Measurements from ENCODE around the gene DRG2.

Gene DRG2, protein sequence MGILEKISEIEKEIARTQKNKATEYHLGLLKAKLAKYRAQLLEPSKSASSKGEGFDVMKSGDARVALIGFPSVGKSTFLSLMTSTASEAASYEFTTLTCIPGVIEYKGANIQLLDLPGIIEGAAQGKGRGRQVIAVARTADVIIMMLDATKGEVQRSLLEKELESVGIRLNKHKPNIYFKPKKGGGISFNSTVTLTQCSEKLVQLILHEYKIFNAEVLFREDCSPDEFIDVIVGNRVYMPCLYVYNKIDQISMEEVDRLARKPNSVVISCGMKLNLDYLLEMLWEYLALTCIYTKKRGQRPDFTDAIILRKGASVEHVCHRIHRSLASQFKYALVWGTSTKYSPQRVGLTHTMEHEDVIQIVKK

DNA sequence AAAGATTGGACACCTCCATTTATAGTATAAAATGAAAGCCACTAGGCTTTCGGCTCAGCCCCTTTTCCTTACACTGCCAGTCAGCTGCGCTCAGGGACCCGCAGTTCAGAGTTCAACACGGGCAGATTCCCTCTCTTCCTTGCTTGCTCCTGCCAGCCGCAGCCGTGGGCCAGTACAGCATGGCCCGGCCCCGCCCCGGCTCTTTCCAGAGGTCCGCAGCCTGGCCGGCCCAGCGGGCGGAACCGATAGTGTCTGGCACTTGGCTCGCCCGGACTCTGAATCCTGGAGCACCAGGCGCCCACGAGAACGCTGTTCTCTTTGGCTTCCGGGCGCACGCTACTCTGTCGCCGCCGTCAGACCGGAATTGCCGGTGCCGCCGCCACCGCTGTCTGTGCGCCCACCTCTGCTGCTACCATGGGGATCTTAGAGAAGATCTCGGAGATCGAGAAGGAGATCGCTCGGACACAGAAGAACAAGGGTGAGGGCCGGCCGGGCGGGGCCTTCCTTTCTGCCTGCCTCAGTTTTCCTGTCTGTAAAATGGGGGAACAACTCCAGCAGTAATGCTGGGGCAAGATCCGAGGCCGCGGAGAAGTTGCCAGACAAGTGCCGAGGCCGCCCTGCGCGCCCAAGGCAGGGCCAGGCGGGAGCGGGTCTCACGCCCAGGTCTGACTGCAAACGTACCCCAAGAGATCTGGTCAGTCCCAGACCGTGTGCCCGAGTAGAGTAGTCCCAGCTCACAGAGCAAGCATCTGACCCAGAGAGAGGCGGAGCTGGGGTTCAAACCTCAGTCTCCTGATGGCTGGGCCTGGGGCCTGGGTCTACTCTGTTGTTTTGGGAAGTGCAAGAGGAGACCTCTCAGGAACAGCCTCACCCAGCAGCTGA, at the start of gene DRG2:
Gene DRG2 (plus strand): TSS at position 339 of the 882 bp plus-strand sequence. CDS start 76 bp downstream, at position 415.
- in situ Hi-C loops (cut with MboI; ENCODE audit: low sequenced_read_pairs) = no loop called here

DNA sequence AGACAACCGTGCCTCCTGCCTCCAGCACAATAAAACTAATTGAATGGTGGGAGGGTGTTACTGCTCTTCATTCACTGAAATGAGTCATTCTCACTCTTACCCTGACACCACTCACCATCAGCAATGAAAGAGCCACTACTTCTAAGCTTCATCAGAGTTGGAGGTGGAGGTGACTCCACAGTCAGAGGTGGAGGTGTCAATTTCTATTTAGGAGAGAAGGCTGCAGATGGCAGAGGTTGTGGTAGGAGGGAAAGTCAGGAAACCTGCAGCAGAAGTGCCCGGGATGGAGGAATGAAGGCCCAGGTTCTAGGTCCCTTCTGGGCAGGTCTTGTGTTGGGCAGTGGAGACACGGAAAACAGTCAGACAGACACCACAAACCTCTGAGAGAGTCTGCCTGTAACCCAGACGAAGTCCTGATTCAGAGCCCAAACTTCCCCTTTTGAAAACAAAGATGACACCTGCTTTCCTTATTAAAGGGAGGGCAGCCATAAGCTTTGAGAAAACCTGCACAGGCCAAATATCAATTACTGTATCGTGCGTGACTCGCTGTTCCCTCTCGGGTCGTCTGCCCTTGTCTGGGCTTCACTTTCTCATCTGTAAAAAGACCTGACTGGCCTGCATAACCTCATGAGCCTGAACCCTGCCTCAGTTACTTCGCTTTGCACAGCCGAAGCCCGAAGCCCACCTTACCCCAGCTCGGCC, 49.4 kb upstream of the DRG2 start:
- in situ Hi-C loops (cut with MboI; ENCODE audit: low sequenced_read_pairs) = no loop called here

DNA sequence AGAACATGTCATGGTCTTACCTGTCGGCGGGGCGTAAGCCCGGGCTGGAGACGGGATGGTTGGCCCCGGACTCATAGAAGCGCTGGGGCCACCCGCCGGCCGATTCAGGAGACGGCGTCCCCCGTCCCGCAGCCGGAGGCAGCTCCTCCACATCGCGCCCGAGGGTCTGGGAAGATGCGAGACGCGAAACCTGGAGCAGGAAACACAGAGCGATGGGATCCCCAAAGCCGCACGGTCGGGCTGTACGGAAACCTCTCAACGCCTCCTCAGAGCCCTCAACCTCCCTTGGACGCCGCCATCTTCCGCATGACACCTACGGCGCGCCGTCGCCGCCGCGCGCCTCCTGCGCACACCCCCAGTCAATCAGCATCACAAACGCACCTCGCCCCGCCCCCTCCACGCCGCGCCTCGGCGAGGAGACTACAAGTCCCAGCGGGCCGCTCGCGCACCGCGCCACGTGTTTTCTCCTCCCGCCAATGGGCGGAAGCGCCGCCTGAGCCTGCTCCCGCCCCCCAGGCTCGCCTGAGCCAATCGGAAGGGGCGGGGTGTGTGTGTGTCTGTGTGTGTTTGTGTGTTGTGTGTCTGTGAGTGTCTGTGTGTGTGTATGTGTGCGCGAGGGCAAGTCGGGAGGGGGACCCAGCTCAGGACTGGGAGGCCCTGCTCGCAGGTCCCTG, 48.8 kb upstream of the DRG2 start, which contains the start of the genes ATPAF2 and GID4:
Gene ATPAF2 (minus strand): TSS at position 308 of the 674 bp plus-strand sequence. CDS start 155 bp downstream, at position 153.
Gene GID4 (plus strand): TSS at position 548 of the 674 bp plus-strand sequence. CDS start 57 bp downstream, at position 605.
- in situ Hi-C loops (cut with MboI; ENCODE audit: low sequenced_read_pairs) = no loop called here

DNA sequence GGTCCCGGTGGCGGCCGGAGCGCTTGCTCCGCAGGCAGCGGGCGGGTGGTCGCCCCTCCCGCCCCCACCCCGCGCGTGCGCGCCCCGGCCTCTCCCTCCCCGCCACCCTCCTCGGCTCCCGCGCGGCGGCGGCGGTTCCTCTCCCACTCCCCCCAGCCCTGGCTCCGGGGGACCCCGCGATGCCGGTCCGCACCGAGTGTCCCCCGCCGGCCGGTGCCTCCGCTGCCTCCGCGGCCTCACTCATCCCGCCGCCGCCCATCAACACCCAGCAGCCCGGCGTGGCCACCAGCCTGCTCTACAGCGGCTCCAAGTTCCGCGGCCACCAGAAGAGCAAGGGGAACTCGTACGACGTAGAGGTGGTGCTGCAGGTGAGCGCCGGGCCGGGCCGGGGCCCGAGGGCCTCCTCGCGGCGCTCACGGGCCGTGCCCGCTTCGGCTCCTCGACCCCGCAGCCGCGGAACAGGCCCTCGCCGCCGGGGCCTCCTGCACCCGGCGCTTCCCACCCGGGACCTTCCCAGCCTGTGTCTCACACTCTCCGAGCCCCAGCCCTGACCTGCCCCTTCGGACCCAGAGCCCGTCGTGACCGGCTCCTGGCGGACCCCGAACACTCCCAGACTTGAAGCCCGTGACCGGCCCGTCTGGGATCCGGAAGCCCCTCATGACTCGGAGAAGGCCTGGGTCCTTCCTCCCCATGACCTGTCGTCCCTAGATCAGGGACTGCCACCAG, 48.0 kb upstream of the DRG2 start:
- in situ Hi-C loops (cut with MboI; ENCODE audit: low sequenced_read_pairs) = no loop called here

DNA sequence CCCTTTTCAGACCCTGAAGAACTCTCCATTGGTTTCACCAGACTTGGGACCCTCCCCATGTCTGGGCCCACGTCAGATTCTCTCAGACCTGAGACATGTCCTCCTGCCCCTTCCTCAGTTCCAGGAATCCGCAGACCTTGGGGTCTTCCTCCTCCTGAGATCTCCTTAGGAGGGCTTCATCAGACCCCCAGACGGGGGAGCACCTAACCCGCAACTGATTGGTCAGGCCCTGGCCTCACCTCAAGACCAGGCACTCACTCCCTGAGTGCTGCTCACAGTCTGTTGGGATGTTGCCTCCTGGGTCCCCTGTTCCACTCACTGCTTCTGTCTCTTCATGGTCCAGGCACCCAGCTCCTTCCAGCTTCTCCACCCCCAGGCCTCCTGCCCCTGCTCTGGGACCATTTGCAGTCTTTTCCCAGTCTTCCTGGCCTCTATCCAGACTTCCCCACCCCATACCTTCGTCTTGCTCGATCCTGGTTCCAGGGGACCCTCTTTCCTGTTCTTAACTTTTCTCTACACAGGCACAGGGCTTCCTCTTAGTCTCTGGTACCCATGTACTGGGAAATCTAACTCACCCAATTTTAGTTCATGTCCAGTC, 47.4 kb upstream of the DRG2 start:
- in situ Hi-C loops (cut with MboI; ENCODE audit: low sequenced_read_pairs) = no loop called here

DNA sequence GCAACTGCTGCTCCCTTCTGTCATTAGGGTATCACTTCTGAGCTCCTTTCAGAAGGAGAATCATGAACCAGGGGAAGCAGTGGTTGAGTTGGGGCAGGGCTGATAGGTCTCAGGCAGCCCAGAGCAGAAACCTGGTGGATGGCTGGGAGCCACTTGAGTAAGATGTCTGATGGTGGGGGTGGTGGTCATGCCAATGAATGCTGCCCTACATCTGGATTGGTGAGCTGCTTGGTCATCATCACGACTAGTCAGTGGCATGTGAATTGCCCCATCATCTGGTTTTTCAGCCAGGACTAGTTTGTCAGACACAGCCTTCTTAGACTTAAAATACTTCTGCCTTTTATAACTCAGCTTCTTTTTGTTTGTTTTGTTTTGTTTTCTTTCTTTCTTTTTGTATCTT, 46.0 kb upstream of the DRG2 start:
- in situ Hi-C loops (cut with MboI; ENCODE audit: low sequenced_read_pairs) = no loop called here

DNA sequence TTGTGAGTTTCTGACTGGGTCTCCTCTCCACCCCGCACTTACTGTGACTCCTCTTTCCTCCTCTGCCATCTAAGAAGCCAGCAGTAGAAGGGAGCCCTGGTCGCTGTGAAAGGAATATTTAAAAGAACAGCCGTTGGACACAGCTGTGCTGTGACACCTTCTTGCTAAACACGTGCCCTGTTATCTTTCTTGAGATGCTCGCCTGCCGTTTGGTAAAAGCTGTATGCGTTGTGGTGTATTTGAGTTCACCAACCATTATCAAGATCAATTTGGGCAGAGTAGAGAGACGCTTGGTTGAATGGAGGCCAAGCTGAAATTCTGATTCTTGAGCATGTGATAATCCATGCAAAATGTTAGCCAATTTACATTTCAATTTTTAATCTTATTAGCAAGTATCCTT, 44.8 kb upstream of the DRG2 start:
- in situ Hi-C loops (cut with MboI; ENCODE audit: low sequenced_read_pairs) = no loop called here

DNA sequence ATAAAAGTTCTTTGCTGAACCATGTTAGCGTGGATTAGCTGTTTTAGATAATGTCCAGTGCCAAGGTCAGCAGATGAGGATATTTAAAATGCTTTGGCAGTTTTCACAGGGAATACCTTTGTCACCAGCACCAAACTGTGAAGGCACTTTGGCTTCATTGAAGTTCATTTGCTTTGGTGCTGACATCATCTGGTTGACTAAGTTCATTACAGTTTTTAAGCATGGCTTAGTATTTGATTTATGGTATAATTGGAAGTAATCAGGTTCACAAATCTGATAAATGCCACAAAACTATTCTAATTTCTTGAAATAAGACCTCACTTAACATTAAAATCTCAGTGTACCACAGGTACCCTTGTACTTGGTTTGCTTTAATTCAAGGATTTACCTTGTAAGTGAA, 44.3 kb upstream of the DRG2 start:
- in situ Hi-C loops (cut with MboI; ENCODE audit: low sequenced_read_pairs) = no loop called here

DNA sequence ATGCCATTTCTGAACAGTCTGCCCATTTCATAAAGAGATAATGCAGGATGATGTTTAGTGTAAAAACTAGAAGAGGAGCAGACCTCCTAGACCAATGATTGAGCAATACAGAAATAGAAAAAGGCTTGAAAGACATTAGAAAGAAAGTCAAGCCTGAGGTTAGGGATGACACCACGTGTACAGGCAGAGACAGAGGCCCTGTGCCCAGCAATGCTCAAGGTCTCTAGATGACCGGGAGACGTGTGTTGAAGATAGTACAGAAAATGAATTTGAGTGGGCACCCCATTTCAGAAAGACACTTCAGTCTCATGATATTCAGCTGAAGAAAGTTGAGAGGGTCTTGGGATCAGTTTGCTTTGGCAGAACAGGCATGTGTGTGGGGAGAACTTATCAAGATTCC, 43.1 kb upstream of the DRG2 start:
- in situ Hi-C loops (cut with MboI; ENCODE audit: low sequenced_read_pairs) = no loop called here

DNA sequence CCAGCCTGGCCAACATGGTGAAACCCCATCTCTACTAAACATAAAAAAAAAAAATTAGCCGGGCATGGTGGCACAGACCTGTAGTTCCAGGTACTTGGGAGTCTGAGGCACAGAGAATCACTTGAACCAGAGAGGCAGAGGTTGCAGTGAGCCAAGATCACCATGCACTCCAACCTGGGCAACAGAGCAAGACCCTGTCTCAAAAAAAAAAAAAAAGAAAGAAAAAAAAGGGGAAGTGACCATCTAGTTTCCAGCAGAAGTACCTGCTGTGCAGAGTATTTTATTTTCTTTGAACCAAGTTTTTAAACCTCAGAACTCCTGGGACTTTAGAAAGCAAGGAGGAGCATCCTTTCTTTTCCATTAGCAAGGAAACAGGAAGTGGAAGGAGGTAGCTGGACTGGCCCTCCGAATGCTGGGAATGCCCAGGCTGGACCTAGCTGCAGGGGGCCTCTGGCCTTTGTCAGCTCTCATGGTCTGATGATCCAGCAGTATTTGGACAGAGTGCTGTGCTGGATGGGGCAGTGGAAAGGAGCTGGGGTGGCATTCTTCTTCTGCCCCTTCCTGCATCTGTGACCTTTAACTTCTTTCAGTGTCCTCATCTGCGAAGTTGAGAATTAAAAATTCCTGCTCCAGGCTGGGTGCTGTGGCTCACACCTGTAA, 41.9 kb upstream of the DRG2 start:
- in situ Hi-C loops (cut with MboI; ENCODE audit: low sequenced_read_pairs) = no loop called here

DNA sequence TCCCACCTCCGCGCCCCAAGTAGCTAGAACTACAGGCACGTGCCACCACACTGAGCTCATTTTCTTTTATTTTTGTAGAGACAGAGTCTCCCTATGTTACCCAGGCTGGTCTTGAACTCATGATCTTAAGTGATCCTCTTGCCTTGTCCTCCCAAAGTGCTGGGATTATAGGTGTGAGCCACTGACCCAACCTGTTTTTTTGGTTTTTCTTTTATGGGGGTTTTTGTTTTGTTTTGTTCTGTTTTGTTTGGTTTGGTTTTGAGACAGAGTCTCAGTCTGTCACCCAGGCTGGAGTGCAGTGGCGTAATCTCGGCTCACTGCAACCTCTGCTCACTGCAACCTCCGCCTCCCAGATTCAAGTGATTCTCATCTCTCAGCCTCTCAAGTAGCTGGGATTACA, 32.2 kb upstream of the DRG2 start:
- in situ Hi-C loops (cut with MboI; ENCODE audit: low sequenced_read_pairs) = no loop called here

DNA sequence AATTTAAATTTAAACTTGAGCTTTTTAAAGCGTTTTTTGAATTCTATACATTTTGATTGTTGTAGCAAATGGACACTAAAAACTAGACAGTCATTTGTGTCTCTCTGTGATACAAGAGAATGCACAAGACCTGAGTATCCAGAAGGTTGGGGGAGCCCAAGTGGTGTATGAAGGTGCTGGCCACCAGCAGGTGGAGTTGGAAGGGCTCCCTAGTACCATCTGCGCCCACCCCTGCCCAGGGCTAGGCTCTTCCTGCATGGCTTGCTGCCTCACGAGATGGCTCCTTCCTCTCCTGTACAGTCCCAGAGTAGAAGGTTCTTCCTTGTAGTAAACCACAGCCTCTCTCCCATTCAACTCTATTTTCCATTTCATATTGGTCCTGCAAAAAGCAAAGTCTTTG, 31.5 kb upstream of the DRG2 start:
- in situ Hi-C loops (cut with MboI; ENCODE audit: low sequenced_read_pairs) = no loop called here

DNA sequence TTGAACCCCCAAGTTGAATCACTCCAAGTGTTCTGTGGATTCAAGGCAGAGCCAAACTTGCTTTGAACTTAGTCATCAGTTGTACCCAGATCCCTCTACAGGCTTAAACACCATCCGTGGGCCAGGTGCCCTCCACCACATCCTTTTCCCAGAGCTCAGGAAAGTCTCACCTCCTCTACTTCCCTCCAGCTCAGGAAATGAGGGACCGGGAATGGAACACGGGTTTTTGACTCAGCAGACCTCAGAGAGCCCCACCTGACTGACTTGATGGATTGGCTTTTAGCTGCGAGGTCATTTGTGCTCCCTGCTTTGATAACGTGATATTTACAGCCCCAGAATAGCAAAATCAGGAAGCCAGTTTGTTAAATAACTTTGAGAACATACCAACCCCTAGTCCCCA, 28.5 kb upstream of the DRG2 start:
- in situ Hi-C loops (cut with MboI; ENCODE audit: low sequenced_read_pairs) = no loop called here

DNA sequence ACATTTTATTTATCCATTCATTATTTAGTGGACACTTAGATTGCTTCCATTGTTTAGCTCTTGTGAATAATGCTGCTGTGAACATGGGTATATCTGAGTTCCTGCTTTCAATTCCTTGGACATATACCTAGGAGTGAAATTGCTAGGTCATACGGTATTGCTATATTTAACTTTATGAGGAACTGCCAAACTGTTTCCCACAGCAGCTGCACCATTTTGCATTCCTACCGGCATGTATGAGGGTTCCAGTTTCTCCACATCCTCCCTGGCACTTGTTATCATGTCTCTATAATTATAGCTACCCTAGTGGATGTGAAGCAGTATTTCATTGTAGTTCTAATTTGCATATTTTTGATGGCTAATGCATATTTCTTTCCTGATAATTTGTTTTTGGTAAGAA, 23.7 kb upstream of the DRG2 start:
- in situ Hi-C loops (cut with MboI; ENCODE audit: low sequenced_read_pairs) = no loop called here

DNA sequence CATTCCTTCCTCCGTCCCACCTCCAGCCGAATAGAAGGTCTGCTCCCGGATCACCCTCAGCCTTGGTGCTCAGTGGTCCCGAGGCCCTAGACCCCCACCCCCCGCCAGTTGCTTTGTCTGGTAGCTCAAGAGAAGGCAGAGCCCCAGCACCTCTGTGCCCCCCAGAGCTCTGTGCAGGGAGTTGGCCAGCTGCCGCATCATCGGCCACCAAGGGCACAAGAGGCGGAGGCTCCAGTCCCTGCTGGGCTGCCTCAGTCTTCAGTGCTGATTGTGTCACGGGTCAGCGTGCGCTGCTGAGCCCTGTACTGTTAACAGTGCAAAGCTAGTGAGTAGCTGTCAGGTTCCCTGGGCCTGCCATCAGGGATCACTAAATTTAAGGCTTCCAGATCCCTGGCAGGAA, 22.2 kb upstream of the DRG2 start:
- in situ Hi-C loops (cut with MboI; ENCODE audit: low sequenced_read_pairs) = no loop called here

DNA sequence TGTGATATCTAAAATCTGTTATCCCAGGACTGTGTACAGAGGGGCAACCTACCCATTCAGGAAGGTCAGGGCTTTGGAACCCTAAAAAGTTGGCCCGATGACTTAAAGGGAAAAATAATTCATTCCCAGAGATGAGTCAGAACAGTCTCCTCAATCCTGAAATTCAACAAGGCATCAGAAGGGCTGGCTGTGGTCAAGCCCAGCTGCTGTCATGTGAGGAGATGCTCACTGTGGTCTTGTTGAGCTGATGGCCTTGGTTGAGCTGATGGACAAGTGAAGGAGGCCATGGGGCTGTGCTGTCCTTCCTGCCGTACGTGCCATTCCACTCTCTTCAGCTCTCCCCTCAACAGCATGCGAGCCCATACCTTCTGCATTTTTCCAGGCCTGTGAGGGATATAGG, 20.9 kb upstream of the DRG2 start:
- in situ Hi-C loops (cut with MboI; ENCODE audit: low sequenced_read_pairs) = no loop called here

DNA sequence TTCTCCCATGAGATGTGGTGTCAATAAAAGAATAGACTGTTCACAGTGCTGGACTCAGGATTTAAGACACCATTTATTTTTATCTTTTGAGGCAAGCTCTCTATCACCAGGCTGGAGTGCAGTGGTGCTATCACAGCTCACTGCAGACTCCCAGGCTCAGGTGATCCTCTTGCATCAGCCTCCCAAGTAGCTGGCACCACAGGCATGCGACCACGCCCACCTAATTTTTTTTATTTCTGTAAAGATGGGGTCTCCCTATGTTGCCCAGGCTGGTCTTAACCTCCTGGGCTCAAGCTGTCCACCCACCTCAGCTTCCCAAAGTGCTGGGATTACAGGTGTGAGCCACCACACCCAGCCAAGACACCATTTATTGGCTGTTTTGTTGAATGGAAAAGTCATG, 18.6 kb upstream of the DRG2 start:
- in situ Hi-C loops (cut with MboI; ENCODE audit: low sequenced_read_pairs) = no loop called here

DNA sequence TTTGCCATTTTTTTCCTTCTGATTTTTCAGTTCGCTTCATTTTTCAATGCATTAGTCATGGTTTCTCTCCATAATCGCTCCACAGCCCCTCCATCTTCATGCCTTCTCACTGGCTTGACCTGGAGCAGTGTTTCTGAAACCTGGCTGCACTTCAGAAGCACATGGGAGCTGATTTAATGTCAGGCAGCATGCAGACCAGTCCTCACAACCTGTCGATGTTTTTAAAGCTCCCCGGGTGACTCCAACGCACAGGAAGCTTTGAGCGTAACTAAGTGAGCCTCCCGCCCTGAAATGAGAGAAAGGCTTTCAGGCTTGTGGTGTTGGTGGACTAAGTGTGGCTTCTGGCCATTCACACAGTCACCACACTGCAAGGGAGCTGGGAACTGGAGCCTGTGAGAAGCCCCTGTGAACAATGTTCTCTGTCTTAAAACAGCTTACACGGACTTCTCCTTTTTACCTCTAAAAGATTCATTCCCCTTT, 16.8 kb upstream of the DRG2 start:
- in situ Hi-C loops (cut with MboI; ENCODE audit: low sequenced_read_pairs) = no loop called here

DNA sequence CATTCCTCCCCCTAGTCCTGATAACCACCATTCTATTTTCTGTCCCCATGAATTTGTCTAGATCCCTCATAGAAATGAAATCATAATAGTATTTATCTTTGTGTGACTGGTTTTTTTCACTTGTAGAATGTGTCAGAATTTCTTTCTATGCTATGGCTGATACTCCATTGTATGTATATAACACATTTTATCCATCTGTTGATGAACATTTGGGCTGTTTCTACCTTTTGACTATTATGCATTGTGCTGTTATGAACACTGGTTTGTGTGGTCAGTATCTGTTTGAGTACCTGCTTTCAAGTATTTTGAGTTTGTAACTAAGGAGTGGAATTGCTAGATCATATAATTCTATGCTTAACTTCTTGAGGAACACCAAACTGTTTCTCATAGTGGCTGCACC, 16.0 kb upstream of the DRG2 start:
- in situ Hi-C loops (cut with MboI; ENCODE audit: low sequenced_read_pairs) = no loop called here

Measured in hTERT RPE-1 (cell line).